Measurements from ENCODE around the gene ERI3.

GRCh38 chr1:44359234-44359935 is 4.3 kb upstream of the ERI3 start:
- TF ChIP-seq CTCF (IDR thresholded peaks at IDR 0.05) (no peak), POLR2A (IDR thresholded peaks at IDR 0.05) (no peak), EP300 (IDR thresholded peaks at IDR 0.05; ENCODE audit: low read depth) (no peak)
